Motor neuron (in vitro differentiated cells): ENCODE measurements around the gene PHF21B. TPM values are rescaled to one million over a fixed set of nuclear protein-coding genes. Genes with fewer than 3 reads are reported as not detected.
"Not testable (repeated sequence)": the region's sequence is repeated elsewhere in the genome, so short reads cannot be mapped to it uniquely, and the experiment has no call there.

Experiments used
- ATAC-seq, 8 experiments: fragments of 200-7000 bp; cut with Tn5 transposase; replicated peaks in 6 of 8; 2 replicates each; pipeline ENCODE4 v1.8.0; 2021; ENCODE audit warnings: mild to moderate bottlenecking in 8 of 8, moderate library complexity in 8 of 8
- H3K27ac ChIP-seq, 2 donors: fragments of 250-450 bp; sonication (Bioruptor Pico); 2 replicates each; pipeline ENCODE4 v1.9.0; 2021; ENCODE audit warnings: antibody characterized with exemption in 2 of 2, mild to moderate bottlenecking in 2 of 2, moderate library complexity in 1 of 2
- H3K4me1 ChIP-seq, 2 donors: fragments of 250-450 bp; sonication (Bioruptor Pico); replicated peaks in 1 of 2; 2 replicates each; pipeline ENCODE4 v1.6.1; 2021; ENCODE audit warnings: antibody characterized with exemption in 2 of 2, mild to moderate bottlenecking in 2 of 2, moderate library complexity in 1 of 2
- H3K4me3 ChIP-seq, 5 donors: fragments of 250-450 bp; sonication (Bioruptor Pico); 2 replicates each; pipeline ENCODE4 v1.9.0; 2021; ENCODE audit warnings: antibody characterized with exemption in 5 of 5, mild to moderate bottlenecking in 5 of 5, moderate library complexity in 4 of 5
- whole genome bisulfite sequencing, 10 experiments: fragments of 450-650 bp; shearing (Covaris generic); methylation state at CpG; one replicate each; pipeline ENCODE4 v1.0.0; 2022; 5-methylcytosine and 5-hydroxymethylcytosine counted together
- in situ Hi-C, 9 experiments: fragments of 400-800 bp; cut with MboI; loops; one replicate each; pipeline ENCODE4 v1.15.0; 2021; ENCODE audit warnings: low sequenced_read_pairs in 9 of 9, low pct_unique_long_range_greater_than_20kb in 2 of 9; ENCODE audit not compliant: unreplicated experiment in 9 of 9
- total RNA-seq, 8 experiments: library from RNA; unstranded; fragments of 300-600 nt; gene quantifications; 2 replicates each; pipeline versions ENCODE4 v1.2.3 to v1.2.4, GENCODE V29; 2022

PHF21B gene
- total RNA-seq: 10 to 100 TPM in 5 of 8 experiments, 1 to 10 TPM in 2, under 1 TPM in 1; 0.66 to 84.5 (median 22.6) TPM

GRCh38 chr22:45009606-45010531 is at the start of gene PHF21B:
Gene PHF21B (minus strand): TSS chr22:45010005. CDS start chr22:45009549, 456 bp downstream.
- H3K27ac ChIP-seq: peak within 1 kb of the TSS; percentile 91 to 92

GRCh38 chr22:45059296-45059695 is 49.5 kb upstream of the PHF21B start:
- ATAC-seq: no peak
- WGBS, 10 experiments: 80 to 90% (median 88%) methylated on average over 1 to 4 of the region's 5 CpGs; no CpG with 5 or more reads in 6 of the 10 experiments
- Histone ChIP-seq H3K4me3 (no peak overlapping the region), H3K27ac (no peak overlapping the region), H3K4me1 (peaks cover 0 to 1% of the 10 kb centered on the region in 2 donors)
- in situ Hi-C loops: no loop called here

More at GRCh38 chr22:45009606-45010531, at the start of gene PHF21B:
- WGBS, 10 experiments: 0 to 3% (median 0%) methylated on average over 1 to 10 of the region's 121 CpGs; no CpG with 5 or more reads in 4 of the 10 experiments
- in situ Hi-C loops: no loop called here
- Histone ChIP-seq H3K4me3 (peak within 1 kb of the TSS; percentile 65 to 98 (median 70)), H3K4me1 (peaks cover 10 to 13% of the 10 kb centered on the region in 2 donors)
- peak; percentile 43 to 67 (median 54) for ATAC-seq

GRCh38 chr22:45058622-45058912 is 48.8 kb upstream of the PHF21B start:
- no peak for ATAC-seq
- H3K27ac ChIP-seq: no peak overlapping the region
- WGBS, 10 experiments: 14 to 100% (median 91%) methylated on average over 1 to 2 of the region's 2 CpGs; no CpG with 5 or more reads in 1 of the 10 experiments
- in situ Hi-C loops: no loop called here
- no peaks in the 10 kb centered on the region for H3K4me1 ChIP-seq
- no peak overlapping the region for H3K4me3 ChIP-seq

GRCh38 chr22:45055936-45056335 is 46.1 kb upstream of the PHF21B start:
- ATAC-seq: no peak
- in situ Hi-C loops: no loop called here
- no peak overlapping the region for H3K4me3 ChIP-seq
- 40 to 93% (median 86%) methylated on average over 1 to 9 of the region's 15 CpGs; no CpG with 5 or more reads in 5 of the 10 experiments for WGBS, 10 experiments
- no peak overlapping the region for H3K27ac ChIP-seq
- H3K4me1 ChIP-seq: peaks cover 4 to 9% of the 10 kb centered on the region in 2 donors

GRCh38 chr22:45053571-45053970 is 43.8 kb upstream of the PHF21B start:
- no peak for ATAC-seq
- H3K4me3 ChIP-seq: no peak overlapping the region
- in situ Hi-C loops: no loop called here
- peaks cover 4 to 12% of the 10 kb centered on the region in 2 donors for H3K4me1 ChIP-seq
- 0 to 86% (median 49%) methylated on average over 1 of the region's 1 CpG; no CpG with 5 or more reads in 6 of the 10 experiments for WGBS, 10 experiments
- H3K27ac ChIP-seq: no peak overlapping the region

- WGBS, 10 experiments: 0 to 100% (median 73%) methylated on average over 1 of the region's 1 CpG; no CpG with 5 or more reads in 2 of the 10 experiments
- Histone ChIP-seq H3K4me3 (no peak overlapping the region), H3K4me1 (peaks cover 4 to 12% of the 10 kb centered on the region in 2 donors), H3K27ac (no peak overlapping the region)
- no peak for ATAC-seq
- in situ Hi-C loops: no loop called here
Observed at GRCh38 chr22:45053094-45053493, 43.3 kb upstream of the PHF21B start.

GRCh38 chr22:45052665-45053064 is 42.9 kb upstream of the PHF21B start:
- H3K27ac ChIP-seq, ATAC-seq, in situ Hi-C loops, H3K4me3 ChIP-seq: not testable (repeated sequence)
- peaks cover 4 to 12% of the 10 kb centered on the region in 2 donors for H3K4me1 ChIP-seq
- WGBS, 10 experiments: 0 to 100% (median 37%) methylated on average over 1 to 3 of the region's 3 CpGs; no CpG with 5 or more reads in 2 of the 10 experiments

GRCh38 chr22:45051946-45052345 is 42.1 kb upstream of the PHF21B start:
- 100% methylated on average over 1 of the region's 10 CpGs; no CpG with 5 or more reads in 8 of the 10 experiments for WGBS, 10 experiments

GRCh38 chr22:45051419-45051818 is 41.6 kb upstream of the PHF21B start:
- in situ Hi-C loops: no loop called here
- Histone ChIP-seq H3K4me3 (no peak overlapping the region), H3K4me1 (peaks cover 12 to 19% of the 10 kb centered on the region in 2 donors), H3K27ac (no peak overlapping the region)
- ATAC-seq: no peak
- WGBS, 10 experiments: 100% methylated on average over 1 of the region's 8 CpGs; no CpG with 5 or more reads in 8 of the 10 experiments

More at GRCh38 chr22:45051946-45052345, 42.1 kb upstream of the PHF21B start:
- in situ Hi-C loops: no loop called here
- H3K27ac ChIP-seq: no peak overlapping the region
- no peak overlapping the region for H3K4me3 ChIP-seq
- ATAC-seq: no peak
- peaks cover 9 to 17% of the 10 kb centered on the region in 2 donors for H3K4me1 ChIP-seq

- 0 to 50% (median 40%) methylated on average over 1 to 3 of the region's 6 CpGs; no CpG with 5 or more reads in 3 of the 10 experiments for WGBS, 10 experiments
- in situ Hi-C loops: no loop called here
- Histone ChIP-seq H3K4me1 (peaks cover 13 to 19% of the 10 kb centered on the region in 2 donors), H3K27ac (no peak overlapping the region), H3K4me3 (no peak overlapping the region)
- peak in 5 of 8 experiments; percentile 70 to 91 (median 82) for ATAC-seq
Observed at GRCh38 chr22:45047260-45047659, 37.5 kb upstream of the PHF21B start.

GRCh38 chr22:45045208-45045607 is 35.4 kb upstream of the PHF21B start:
- in situ Hi-C loops: no loop called here
- H3K27ac ChIP-seq: no peak overlapping the region
- H3K4me3 ChIP-seq: no peak overlapping the region
- 20 to 80% (median 61%) methylated on average over 1 to 7 of the region's 7 CpGs; no CpG with 5 or more reads in 4 of the 10 experiments for WGBS, 10 experiments
- ATAC-seq: peak in 2 of 8 experiments; percentile 47 to 68
- peaks cover 10 to 14% of the 10 kb centered on the region in 2 donors for H3K4me1 ChIP-seq

- in situ Hi-C loops: no loop called here
- WGBS, 10 experiments: 40 to 100% (median 89%) methylated on average over 1 to 6 of the region's 8 CpGs; no CpG with 5 or more reads in 4 of the 10 experiments
- no peak for ATAC-seq
- Histone ChIP-seq H3K4me1 (peaks cover 11 to 21% of the 10 kb centered on the region in 2 donors), H3K27ac (no peak overlapping the region), H3K4me3 (no peak overlapping the region)
Observed at GRCh38 chr22:45042263-45042662, 32.5 kb upstream of the PHF21B start.

GRCh38 chr22:45039133-45039532 is 29.3 kb upstream of the PHF21B start:
- 0 to 80% (median 33%) methylated on average over 1 to 8 of the region's 8 CpGs; no CpG with 5 or more reads in 2 of the 10 experiments for WGBS, 10 experiments
- peak in 3 of 8 experiments; percentile 24 to 56 (median 37) for ATAC-seq
- in situ Hi-C loops: no loop called here
- Histone ChIP-seq H3K4me1 (peaks cover 2 to 8% of the 10 kb centered on the region in 2 donors), H3K27ac (peak overlapping the region in 1 of 2 donors; percentile 70), H3K4me3 (no peak overlapping the region)
